Endothelial cell (in vitro differentiated cells): ENCODE results near the gene SRRM1. TPM values are rescaled to one million over a fixed set of nuclear protein-coding genes. Genes with fewer than 3 reads are reported as not detected.
A peak's percentile ranks its signal among the peaks of the same experiment; 100 is the strongest.

Source experiments
- DNase-seq: peaks from one replicate; pipeline ENCODE4 v3.0.0; 2021; ENCODE audit warnings: low spot score
- H3K27ac Mint-ChIP-seq: one replicate; pipeline ENCODE4 v1.8.0; 2021; ENCODE audit warnings: mixed read lengths, inconsistent platforms; ENCODE audit not compliant: unreplicated experiment
- H3K27me3 Mint-ChIP-seq: one replicate; pipeline ENCODE4 v1.8.0; 2021; ENCODE audit warnings: mild to moderate bottlenecking, moderate library complexity, mixed read lengths, inconsistent platforms; ENCODE audit not compliant: unreplicated experiment
- H3K36me3 Mint-ChIP-seq: one replicate; pipeline ENCODE4 v1.8.0; 2021; ENCODE audit warnings: mild to moderate bottlenecking, low read depth, mixed read lengths, inconsistent platforms; ENCODE audit not compliant: unreplicated experiment
- H3K4me1 Mint-ChIP-seq: one replicate; pipeline ENCODE4 v1.8.0; 2021; ENCODE audit warnings: mild to moderate bottlenecking, mixed read lengths, inconsistent platforms; ENCODE audit not compliant: unreplicated experiment
- H3K4me3 Mint-ChIP-seq: one replicate; pipeline ENCODE4 v1.8.0; 2021; ENCODE audit warnings: mild to moderate bottlenecking, mixed read lengths, inconsistent platforms; ENCODE audit not compliant: unreplicated experiment
- H3K9me3 Mint-ChIP-seq: one replicate; pipeline ENCODE4 v1.8.0; 2021; ENCODE audit warnings: mixed read lengths, inconsistent platforms; ENCODE audit not compliant: unreplicated experiment
- total RNA-seq: library from RNA; stranded (reverse); fragmentation: NEBNext Ultra II Directional; extraction: Animal tissue kit (Norgen Biotek cat#: 25700); gene quantifications from one replicate; pipeline ENCODE4 v1.2.1, GENCODE V29; 2021; ENCODE audit not compliant: unreplicated experiment
- TF ChIP-seq, protein P1 (sequence below): fragments of 200-600 bp; sonication (generic); IDR thresholded peaks from one replicate; pipeline ENCODE4 v1.5.0; 2021; ENCODE audit warnings: antibody characterized with exemption; ENCODE audit not compliant: unreplicated experiment

Gene SRRM1
- total RNA-seq, 1 donor from 2014 or later = 126 TPM

DNA sequence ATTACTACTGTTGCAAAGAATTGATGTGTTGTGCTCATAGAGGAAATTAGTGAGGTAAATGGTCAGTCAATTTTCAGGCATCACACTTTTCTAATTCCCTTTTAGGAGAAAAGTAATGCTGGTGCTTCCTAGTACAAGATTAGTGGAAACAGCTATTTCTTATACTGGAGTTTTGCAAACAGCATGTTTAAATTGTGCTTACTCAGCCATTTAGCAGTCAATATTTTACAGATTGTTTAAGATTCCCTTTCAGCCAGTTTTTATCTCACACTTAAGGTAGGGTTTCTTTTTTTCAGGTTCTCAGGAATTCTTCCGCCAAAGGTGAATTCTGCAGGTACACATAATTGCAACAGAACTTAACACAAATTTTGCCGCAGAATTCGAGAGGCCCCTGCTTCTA is 10.9 kb downstream of the SRRM1 start:
- Mint-ChIP-seq H3K27me3 (no peaks in the 10 kb centered on the region), H3K9me3 (no peaks in the 10 kb centered on the region), H3K4me3 (no peak overlapping the region), H3K4me1 (no peaks in the 10 kb centered on the region), H3K27ac (no peak overlapping the region), H3K36me3 (peaks cover 56% of the 10 kb centered on the region)
- no peak for DNase-seq
- TF ChIP-seq, protein P1, sequence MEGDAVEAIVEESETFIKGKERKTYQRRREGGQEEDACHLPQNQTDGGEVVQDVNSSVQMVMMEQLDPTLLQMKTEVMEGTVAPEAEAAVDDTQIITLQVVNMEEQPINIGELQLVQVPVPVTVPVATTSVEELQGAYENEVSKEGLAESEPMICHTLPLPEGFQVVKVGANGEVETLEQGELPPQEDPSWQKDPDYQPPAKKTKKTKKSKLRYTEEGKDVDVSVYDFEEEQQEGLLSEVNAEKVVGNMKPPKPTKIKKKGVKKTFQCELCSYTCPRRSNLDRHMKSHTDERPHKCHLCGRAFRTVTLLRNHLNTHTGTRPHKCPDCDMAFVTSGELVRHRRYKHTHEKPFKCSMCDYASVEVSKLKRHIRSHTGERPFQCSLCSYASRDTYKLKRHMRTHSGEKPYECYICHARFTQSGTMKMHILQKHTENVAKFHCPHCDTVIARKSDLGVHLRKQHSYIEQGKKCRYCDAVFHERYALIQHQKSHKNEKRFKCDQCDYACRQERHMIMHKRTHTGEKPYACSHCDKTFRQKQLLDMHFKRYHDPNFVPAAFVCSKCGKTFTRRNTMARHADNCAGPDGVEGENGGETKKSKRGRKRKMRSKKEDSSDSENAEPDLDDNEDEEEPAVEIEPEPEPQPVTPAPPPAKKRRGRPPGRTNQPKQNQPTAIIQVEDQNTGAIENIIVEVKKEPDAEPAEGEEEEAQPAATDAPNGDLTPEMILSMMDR = no peak

DNA sequence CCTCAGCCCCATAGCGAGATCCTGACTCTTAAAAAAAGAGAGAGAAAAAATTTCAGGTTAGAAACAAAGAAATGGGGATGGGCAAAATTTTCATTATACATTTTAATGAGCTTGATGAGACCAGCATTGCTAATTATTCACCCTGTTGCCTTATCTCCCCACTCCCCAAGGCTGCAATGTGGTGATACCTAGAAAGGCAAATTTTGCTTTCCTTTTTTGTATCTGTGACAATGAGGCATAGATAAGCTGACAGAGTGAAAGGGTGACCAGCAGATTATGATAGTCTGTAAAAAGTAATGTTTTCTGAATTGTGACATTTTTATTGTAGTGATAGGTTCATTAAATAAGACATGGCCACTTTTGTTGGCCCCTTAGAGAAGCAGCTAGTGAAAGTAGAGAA is 12.9 kb downstream of the SRRM1 start:
- no peak overlapping the region for H3K4me3 Mint-ChIP-seq
- TF ChIP-seq, protein P1 = no peak
- no peak for DNase-seq
- H3K36me3 Mint-ChIP-seq = peaks cover 56% of the 10 kb centered on the region
- H3K9me3 Mint-ChIP-seq = no peaks in the 10 kb centered on the region
- no peaks in the 10 kb centered on the region for H3K4me1 Mint-ChIP-seq
- H3K27ac Mint-ChIP-seq = no peak overlapping the region
- H3K27me3 Mint-ChIP-seq = no peaks in the 10 kb centered on the region

DNA sequence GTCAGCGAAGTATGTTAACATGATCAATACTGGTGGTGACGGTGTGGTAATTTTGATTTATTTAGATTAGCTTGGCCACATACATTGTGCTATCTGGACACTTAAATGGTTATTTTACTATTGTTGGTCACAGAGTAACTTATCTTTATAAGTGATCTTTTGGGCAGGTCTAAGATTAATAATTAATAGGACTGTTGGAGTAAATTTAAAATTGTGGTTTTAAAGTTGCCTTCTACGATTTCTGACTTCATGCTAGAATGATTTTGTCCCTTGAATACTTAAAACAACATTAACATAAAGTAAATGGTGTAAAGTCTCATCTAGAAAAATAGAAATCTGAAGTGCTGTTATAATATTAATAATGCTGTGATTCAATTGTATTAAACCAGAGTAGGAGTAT is 14.7 kb downstream of the SRRM1 start:
- Mint-ChIP-seq H3K27me3 (no peaks in the 10 kb centered on the region), H3K27ac (no peak overlapping the region), H3K4me3 (peak overlapping the region; percentile 11), H3K4me1 (no peaks in the 10 kb centered on the region), H3K9me3 (no peaks in the 10 kb centered on the region), H3K36me3 (peaks cover 48% of the 10 kb centered on the region)
- TF ChIP-seq, protein P1 = no peak
- no peak for DNase-seq

DNA sequence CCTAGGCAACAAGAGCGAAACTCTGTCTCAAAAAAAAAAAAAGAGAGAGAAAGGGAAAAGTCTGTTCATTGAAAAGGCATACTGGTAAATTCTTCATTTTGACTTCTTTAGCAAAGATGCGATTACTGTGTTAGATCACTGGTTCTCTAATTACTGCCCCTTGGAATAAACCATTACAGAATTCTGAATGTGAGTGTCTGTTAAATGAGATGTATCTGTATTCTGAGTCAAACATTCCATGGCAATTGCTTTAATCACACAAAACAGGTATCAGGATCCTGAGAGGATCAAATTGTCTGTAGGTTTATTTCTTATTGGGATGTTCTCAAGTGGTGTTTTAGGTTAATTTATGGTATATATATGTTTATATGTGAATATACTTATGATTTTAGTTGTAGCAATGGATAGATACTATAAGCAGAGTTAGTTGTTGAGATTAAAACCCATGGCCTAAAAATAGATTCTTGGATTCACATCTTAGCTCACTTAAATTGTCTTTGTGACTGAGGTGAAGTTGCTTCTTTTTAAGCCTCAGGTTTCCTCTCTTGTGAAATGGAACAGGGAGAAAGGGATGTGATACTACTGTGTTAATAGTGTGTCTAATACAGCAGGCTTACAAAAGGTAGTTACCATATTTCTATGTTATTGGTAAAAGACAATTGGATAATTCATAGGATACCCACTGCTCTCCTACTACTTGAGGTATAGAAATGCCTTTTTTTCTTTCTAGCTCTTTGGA is 16.2 kb downstream of the SRRM1 start:
- no peaks in the 10 kb centered on the region for H3K4me1 Mint-ChIP-seq
- TF ChIP-seq, protein P1 = no peak
- H3K9me3 Mint-ChIP-seq = no peaks in the 10 kb centered on the region
- peaks cover 48% of the 10 kb centered on the region for H3K36me3 Mint-ChIP-seq
- no peak overlapping the region for H3K27ac Mint-ChIP-seq
- H3K27me3 Mint-ChIP-seq = no peaks in the 10 kb centered on the region
- H3K4me3 Mint-ChIP-seq = no peak overlapping the region
- no peak for DNase-seq

DNA sequence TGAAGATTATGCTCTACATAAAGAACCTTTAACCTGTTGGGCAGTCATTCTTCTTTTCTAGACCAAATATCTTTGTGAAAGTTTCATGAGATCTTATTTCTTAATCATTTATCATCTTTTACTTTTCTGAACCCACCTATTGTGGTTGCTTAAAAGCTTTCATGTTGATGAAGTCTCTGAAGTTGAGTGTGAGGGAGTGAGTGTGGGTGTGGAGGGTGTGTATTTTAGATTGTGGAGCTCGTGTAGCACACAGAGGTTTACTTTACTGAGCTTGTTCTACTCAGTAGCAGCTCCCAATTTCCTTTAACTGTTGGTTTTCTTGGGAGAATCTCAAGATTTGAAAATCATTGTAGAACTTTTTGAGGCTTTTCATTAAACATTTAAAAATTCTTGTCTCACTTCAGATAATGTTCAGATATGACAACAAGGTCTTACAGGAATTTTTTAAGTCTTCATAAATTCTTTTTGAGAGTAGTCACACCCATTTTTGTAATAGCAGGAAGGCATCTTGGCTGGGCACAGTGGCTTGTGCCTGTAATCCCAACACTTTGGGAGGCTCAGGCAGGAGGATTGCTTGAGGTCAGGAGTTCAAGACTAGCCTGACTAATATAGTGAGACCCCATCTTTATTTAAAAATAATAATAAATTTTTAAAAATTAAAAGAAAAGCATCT is 17.0 kb downstream of the SRRM1 start:
- no peaks in the 10 kb centered on the region for H3K27me3 Mint-ChIP-seq
- H3K36me3 Mint-ChIP-seq = peaks cover 44% of the 10 kb centered on the region
- no peak for DNase-seq
- no peaks in the 10 kb centered on the region for H3K4me1 Mint-ChIP-seq
- no peaks in the 10 kb centered on the region for H3K9me3 Mint-ChIP-seq
- H3K4me3 Mint-ChIP-seq = no peak overlapping the region
- H3K27ac Mint-ChIP-seq = no peak overlapping the region
- TF ChIP-seq, protein P1 = no peak
